Nephron (organoid): ENCODE data around the gene IL21R.
A peak's percentile ranks its signal among the peaks of the same experiment; 100 is the strongest.

Experiments used
- H3K27ac Mint-ChIP-seq, 3 experiments: 2 replicates each; pipeline ENCODE4 v1.8.0; 2020; ENCODE audit warnings: mixed read lengths in 3 of 3, mild to moderate bottlenecking in 2 of 3, moderate library complexity in 1 of 3
- H3K27me3 Mint-ChIP-seq: 2 replicates; pipeline ENCODE4 v1.8.0; 2021; ENCODE audit warnings: low read depth, mild to moderate bottlenecking, moderate library complexity, mixed read lengths
- H3K36me3 Mint-ChIP-seq: 2 replicates; pipeline ENCODE4 v1.8.0; 2020; ENCODE audit warnings: low read depth, mixed read lengths
- H3K4me1 Mint-ChIP-seq: 2 replicates; pipeline ENCODE4 v1.8.0; 2020; ENCODE audit warnings: mixed read lengths
- H3K4me3 Mint-ChIP-seq, 3 experiments: 2 replicates each; pipeline ENCODE4 v1.8.0; 2020; ENCODE audit warnings: mild to moderate bottlenecking in 3 of 3, mixed read lengths in 3 of 3, moderate library complexity in 2 of 3
- H3K9me3 Mint-ChIP-seq: 2 replicates; pipeline ENCODE4 v1.8.0; 2020; ENCODE audit warnings: mixed read lengths
- TF ChIP-seq, protein P1 (sequence below), 3 experiments: fragments of 200-600 bp; sonication (generic); IDR thresholded peaks; one replicate each; pipeline ENCODE4 v1.5.0; 2021; ENCODE audit warnings: antibody characterized with exemption in 3 of 3; ENCODE audit not compliant: unreplicated experiment in 3 of 3

IL21R gene

DNA sequence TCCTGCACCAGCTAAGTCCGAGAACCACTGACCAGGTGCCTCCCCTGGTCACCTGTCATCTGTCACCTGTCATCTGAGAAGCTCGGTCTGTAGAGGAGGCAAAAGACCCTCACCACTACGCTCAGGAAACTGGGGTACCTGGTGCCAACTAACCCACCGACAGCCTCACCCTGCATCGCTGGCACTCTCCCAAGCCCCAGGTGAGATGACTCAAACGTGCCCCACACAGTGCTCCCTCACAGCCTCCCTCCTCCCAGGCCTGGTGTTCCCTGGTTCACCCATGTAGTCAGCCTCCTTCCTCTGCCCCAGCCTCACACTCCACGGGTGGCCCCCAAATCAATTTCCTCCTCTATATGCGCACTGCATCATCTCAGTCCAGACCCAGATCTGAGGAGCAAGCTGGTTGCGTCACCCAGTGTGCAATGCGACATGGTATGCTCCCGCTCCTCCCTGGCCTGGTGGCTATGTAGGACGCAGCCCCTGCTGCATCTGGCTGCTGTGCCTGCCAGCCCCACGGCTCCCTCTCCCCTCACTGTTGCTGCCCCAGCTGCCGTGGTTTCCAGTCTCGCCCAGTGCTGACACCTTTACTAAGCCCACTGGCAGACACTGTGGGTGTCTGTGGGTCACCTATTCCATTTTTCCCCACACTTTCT is 79.4 kb downstream of the IL21R start:
- H3K27ac Mint-ChIP-seq = no peak overlapping the region
- H3K4me3 Mint-ChIP-seq = no peak overlapping the region
- TF ChIP-seq, protein P1, sequence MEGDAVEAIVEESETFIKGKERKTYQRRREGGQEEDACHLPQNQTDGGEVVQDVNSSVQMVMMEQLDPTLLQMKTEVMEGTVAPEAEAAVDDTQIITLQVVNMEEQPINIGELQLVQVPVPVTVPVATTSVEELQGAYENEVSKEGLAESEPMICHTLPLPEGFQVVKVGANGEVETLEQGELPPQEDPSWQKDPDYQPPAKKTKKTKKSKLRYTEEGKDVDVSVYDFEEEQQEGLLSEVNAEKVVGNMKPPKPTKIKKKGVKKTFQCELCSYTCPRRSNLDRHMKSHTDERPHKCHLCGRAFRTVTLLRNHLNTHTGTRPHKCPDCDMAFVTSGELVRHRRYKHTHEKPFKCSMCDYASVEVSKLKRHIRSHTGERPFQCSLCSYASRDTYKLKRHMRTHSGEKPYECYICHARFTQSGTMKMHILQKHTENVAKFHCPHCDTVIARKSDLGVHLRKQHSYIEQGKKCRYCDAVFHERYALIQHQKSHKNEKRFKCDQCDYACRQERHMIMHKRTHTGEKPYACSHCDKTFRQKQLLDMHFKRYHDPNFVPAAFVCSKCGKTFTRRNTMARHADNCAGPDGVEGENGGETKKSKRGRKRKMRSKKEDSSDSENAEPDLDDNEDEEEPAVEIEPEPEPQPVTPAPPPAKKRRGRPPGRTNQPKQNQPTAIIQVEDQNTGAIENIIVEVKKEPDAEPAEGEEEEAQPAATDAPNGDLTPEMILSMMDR (IDR thresholded peaks at IDR 0.05; ENCODE audit: unreplicated experiment in 3 of 3) = no peak
- H3K9me3 Mint-ChIP-seq = no peaks in the 10 kb centered on the region
- peaks cover 77% of the 10 kb centered on the region for H3K36me3 Mint-ChIP-seq
- no peaks in the 10 kb centered on the region for H3K27me3 Mint-ChIP-seq
- H3K4me1 Mint-ChIP-seq = no peaks in the 10 kb centered on the region

DNA sequence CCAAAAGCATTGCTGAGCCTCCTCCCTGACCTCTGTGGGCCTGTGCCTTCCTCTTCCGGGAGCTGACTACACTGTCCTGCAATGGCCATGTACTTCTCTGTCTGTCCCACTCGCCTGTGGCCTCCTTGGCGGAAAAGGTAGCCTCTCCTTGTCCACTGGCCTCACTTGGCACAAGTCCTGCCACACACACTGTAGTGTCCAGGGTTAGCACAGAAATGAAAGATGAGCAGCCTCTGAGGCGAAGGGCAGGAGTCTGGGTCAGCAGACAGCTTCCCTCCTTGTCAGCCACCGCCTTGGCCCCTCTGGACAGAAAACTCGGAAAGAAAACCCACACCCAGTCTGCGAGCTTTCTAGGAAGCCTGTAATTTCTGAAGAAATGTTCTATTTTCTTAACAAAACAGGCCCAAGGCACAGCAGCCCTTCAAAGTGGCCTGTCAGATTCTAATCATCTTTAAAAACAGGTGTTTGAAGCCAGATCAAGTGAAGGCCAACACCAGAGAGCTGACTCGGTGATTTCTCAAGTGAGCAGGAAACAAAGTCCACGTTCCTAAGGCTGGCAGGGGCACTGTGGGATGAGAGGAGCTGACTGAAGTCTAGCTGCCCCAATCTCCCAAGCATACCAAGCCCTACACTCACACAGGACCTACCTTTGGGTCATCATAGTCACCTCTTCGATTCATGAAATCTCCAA is 80.6 kb downstream of the IL21R start:
- H3K27ac Mint-ChIP-seq = peak overlapping the region in 1 of 3 experiments; percentile 48

DNA sequence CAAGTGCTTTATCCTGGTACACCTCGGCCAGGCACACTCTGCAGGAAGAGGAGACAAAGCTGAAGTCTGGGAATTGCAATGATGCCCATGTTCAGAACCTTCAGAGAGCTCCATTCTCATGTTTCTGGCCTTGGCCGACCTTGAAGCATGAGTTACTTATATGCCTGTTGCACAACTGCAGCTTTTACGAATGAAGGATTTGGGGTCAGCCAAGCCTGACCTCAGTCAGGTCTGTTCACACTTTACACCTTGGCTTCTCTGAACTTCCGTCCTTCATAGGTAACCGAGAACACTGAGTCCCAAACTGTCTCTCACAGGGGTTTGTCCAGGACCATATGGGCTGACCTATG is 81.1 kb downstream of the IL21R start:
- peaks cover 79% of the 10 kb centered on the region for H3K36me3 Mint-ChIP-seq
- no peaks in the 10 kb centered on the region for H3K27me3 Mint-ChIP-seq
- TF ChIP-seq, protein P1 (IDR thresholded peaks at IDR 0.05; ENCODE audit: unreplicated experiment in 3 of 3) = no peak
- H3K27ac Mint-ChIP-seq = peak overlapping the region in 1 of 3 experiments; percentile 48
- H3K4me1 Mint-ChIP-seq = no peaks in the 10 kb centered on the region
- H3K4me3 Mint-ChIP-seq = no peak overlapping the region
- H3K9me3 Mint-ChIP-seq = no peaks in the 10 kb centered on the region

More for the DNA sequence above, 80.6 kb downstream of the IL21R start:
- TF ChIP-seq, protein P1 (IDR thresholded peaks at IDR 0.05; ENCODE audit: unreplicated experiment in 3 of 3) = no peak
- no peaks in the 10 kb centered on the region for H3K27me3 Mint-ChIP-seq
- no peaks in the 10 kb centered on the region for H3K9me3 Mint-ChIP-seq
- H3K36me3 Mint-ChIP-seq = peaks cover 79% of the 10 kb centered on the region
- no peaks in the 10 kb centered on the region for H3K4me1 Mint-ChIP-seq
- H3K4me3 Mint-ChIP-seq = no peak overlapping the region

DNA sequence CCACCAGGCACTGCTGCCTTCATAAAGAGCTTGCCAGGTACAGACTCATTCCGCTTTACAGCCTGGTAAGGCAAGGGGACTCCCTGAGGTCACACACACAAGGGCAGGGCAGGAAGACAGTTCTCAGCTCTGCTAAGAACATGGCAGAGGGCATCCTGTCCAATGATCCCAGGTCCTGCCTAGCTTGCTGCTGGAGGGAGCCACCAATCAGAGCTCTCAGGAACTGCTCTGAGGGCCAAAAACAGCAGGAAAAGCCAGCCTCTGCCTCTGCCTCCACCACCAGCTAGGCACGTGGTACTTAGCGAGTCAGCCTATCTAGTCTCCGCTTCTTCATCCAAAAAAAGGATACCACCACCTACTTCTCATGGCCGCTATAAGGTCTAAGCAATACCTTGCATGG is 81.7 kb downstream of the IL21R start:
- H3K4me1 Mint-ChIP-seq = no peaks in the 10 kb centered on the region
- no peak overlapping the region for H3K4me3 Mint-ChIP-seq
- H3K36me3 Mint-ChIP-seq = peaks cover 79% of the 10 kb centered on the region
- H3K27ac Mint-ChIP-seq = peak overlapping the region in 1 of 3 experiments; percentile 48
- H3K9me3 Mint-ChIP-seq = no peaks in the 10 kb centered on the region
- TF ChIP-seq, protein P1 (IDR thresholded peaks at IDR 0.05; ENCODE audit: unreplicated experiment in 3 of 3) = no peak
- no peaks in the 10 kb centered on the region for H3K27me3 Mint-ChIP-seq

DNA sequence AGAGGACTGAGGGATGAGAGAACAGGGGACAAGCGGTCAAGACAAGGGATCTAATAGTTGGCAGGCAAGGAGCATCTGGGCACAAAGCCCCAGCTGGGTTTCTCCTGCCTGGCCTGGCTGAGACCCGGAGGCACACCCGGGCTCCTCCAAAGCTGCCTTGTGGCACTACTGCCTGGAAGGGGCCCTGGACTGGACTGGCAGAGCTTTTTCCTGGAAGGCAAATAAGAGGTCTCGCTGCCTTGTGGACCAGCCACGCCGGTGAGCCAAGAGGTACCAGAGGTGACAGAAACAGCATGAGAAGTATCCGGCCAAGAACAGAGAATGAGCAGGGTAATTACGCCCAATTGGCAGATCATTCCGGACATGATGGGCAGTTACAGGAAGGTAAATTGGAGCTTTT is 83.2 kb downstream of the IL21R start:
- TF ChIP-seq, protein P1 (IDR thresholded peaks at IDR 0.05; ENCODE audit: unreplicated experiment in 3 of 3) = no peak
- peak overlapping the region in 1 of 3 experiments; percentile 22 for H3K27ac Mint-ChIP-seq
- no peaks in the 10 kb centered on the region for H3K4me1 Mint-ChIP-seq
- peaks cover 85% of the 10 kb centered on the region for H3K36me3 Mint-ChIP-seq
- no peak overlapping the region for H3K4me3 Mint-ChIP-seq
- H3K9me3 Mint-ChIP-seq = no peaks in the 10 kb centered on the region
- H3K27me3 Mint-ChIP-seq = no peaks in the 10 kb centered on the region

DNA sequence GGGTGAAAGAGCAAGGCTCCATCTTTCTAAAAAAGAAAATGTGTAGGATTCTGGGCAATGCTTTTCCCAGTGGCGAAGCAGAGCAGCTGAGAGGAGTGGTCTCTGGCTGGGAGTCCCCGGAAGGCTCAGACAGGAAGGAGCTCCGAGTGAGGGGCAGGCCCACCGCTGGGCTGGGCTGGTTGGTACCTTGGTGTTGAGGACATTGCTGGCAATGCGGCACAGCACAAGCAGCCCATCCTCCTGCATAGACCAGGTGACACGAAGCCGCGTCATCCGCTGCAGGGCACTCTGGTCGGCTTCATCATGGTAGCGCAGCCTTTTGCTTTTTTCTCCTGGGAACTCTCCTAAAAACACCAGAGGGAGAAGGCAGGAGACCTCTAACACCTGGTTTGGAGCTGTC is 83.8 kb downstream of the IL21R start:
- Mint-ChIP-seq H3K36me3 (peaks cover 81% of the 10 kb centered on the region), H3K4me3 (no peak overlapping the region), H3K27ac (no peak overlapping the region), H3K9me3 (no peaks in the 10 kb centered on the region), H3K4me1 (no peaks in the 10 kb centered on the region), H3K27me3 (no peaks in the 10 kb centered on the region)
- TF ChIP-seq, protein P1 (IDR thresholded peaks at IDR 0.05; ENCODE audit: unreplicated experiment in 3 of 3) = no peak
